CD14-positive monocyte (primary cell): ENCODE results near the gene SSBP2. TPM values are rescaled to one million over a fixed set of nuclear protein-coding genes. Genes with fewer than 3 reads are reported as not detected.

Experiments
- DNase-seq, 3 donors: peaks; one replicate each; pipeline ENCODE4 v3.0.0-alpha.2; 2011 to 2022
- H2AFZ ChIP-seq: 2 replicates; pipeline ENCODE4 v1.6.0; 2012; ENCODE audit warnings: mild to moderate bottlenecking, low read depth, low read length, inconsistent platforms; ENCODE audit not compliant: insufficient read depth, poor library complexity, severe bottlenecking
- H3K27ac ChIP-seq, 2 donors: 1 replicate in 1 of 2; 2 replicates in 1 of 2; pipeline ENCODE4 v1.5.1; 2012 to 2013; ENCODE audit warnings: low read length in 2 of 2, control low read depth in 1 of 2, inconsistent platforms in 1 of 2, low read depth in 1 of 2, mild to moderate bottlenecking in 1 of 2
- H3K27me3 ChIP-seq, 2 donors: one replicate each; pipeline versions ENCODE4 v1.6.0 to v1.6.1; 2011 to 2013; ENCODE audit warnings: low read length in 2 of 2; ENCODE audit not compliant: control insufficient read depth in 2 of 2, insufficient read depth in 2 of 2
- H3K36me3 ChIP-seq, 2 donors: replicated peaks in 1 of 2; 1 replicate in 1 of 2; 2 replicates in 1 of 2; pipeline versions ENCODE4 v1.5.1 to v1.6.1; 2012 to 2013; ENCODE audit warnings: low read length in 2 of 2, control low read depth in 1 of 2, inconsistent platforms in 1 of 2, mild to moderate bottlenecking in 1 of 2; ENCODE audit not compliant: insufficient read depth in 2 of 2, control insufficient read depth in 1 of 2
- H3K4me1 ChIP-seq, 2 donors: 1 replicate in 1 of 2; 2 replicates in 1 of 2; pipeline versions ENCODE4 v1.5.1 to v1.6.1; 2012 to 2013; ENCODE audit warnings: low read length in 2 of 2, control low read depth in 1 of 2, inconsistent platforms in 1 of 2, mild to moderate bottlenecking in 1 of 2, moderate library complexity in 1 of 2; ENCODE audit not compliant: insufficient read depth in 2 of 2, control insufficient read depth in 1 of 2
- H3K4me2 ChIP-seq: replicated peaks from 2 replicates; pipeline ENCODE3; 2012; ENCODE audit warnings: low read length, moderate library complexity, mild to moderate bottlenecking; ENCODE audit not compliant: poor library complexity, severe bottlenecking; ENCODE audit errors: extremely low read depth
- H3K4me3 ChIP-seq, 3 experiments: fragments of 200-600 bp in 1 of 3; sonication (generic) in 1 of 3; replicated peaks in 1 of 3; 1 replicate in 2 of 3; 2 replicates in 1 of 3; pipeline ENCODE4 v1.5.1; 2011 to 2013; ENCODE audit warnings: low read length in 3 of 3, mild to moderate bottlenecking in 3 of 3, control low read depth in 2 of 3, low read depth in 2 of 3, inconsistent platforms in 1 of 3, moderate library complexity in 1 of 3
- H3K79me2 ChIP-seq: 2 replicates; pipeline ENCODE4 v1.6.0; 2012; ENCODE audit warnings: mild to moderate bottlenecking, control low read depth, inconsistent platforms, low read length, moderate library complexity; ENCODE audit not compliant: insufficient read depth
- H3K9ac ChIP-seq: 2 replicates; pipeline ENCODE4 v1.6.0; 2017; ENCODE audit warnings: low read length, mild to moderate bottlenecking; ENCODE audit not compliant: insufficient read depth, poor library complexity, severe bottlenecking
- H3K9me3 ChIP-seq, 2 donors: replicated peaks in 1 of 2; 1 replicate in 1 of 2; 2 replicates in 1 of 2; pipeline versions ENCODE4 v1.5.1 to v1.6.1; 2012 to 2013; ENCODE audit warnings: low read length in 2 of 2, control low read depth in 1 of 2; ENCODE audit not compliant: control insufficient read depth in 1 of 2, insufficient read depth in 1 of 2
- H4K20me1 ChIP-seq: 2 replicates; pipeline ENCODE4 v1.6.0; 2012; ENCODE audit warnings: mild to moderate bottlenecking, low read length, control low read depth, moderate library complexity; ENCODE audit not compliant: insufficient read depth
- H3K27ac Mint-ChIP-seq, 7 donors: one replicate each; pipeline ENCODE4 v1.8.0; 2020; ENCODE audit warnings: mild to moderate bottlenecking in 7 of 7, mixed read lengths in 7 of 7, moderate library complexity in 6 of 7, inconsistent platforms in 2 of 7
- H3K27me3 Mint-ChIP-seq, 3 donors: one replicate each; pipeline ENCODE4 v1.8.0; 2021 to 2022; ENCODE audit warnings: low read depth in 3 of 3, mild to moderate bottlenecking in 3 of 3, mixed read lengths in 3 of 3, moderate library complexity in 3 of 3, inconsistent platforms in 1 of 3
- H3K36me3 Mint-ChIP-seq, 2 donors: one replicate each; pipeline ENCODE4 v1.8.0; 2020; ENCODE audit warnings: mixed read lengths in 2 of 2, inconsistent platforms in 1 of 2, mild to moderate bottlenecking in 1 of 2
- H3K4me1 Mint-ChIP-seq: one replicate; pipeline ENCODE4 v1.8.0; 2020; ENCODE audit warnings: mild to moderate bottlenecking, mixed read lengths
- H3K4me3 Mint-ChIP-seq, 2 donors: one replicate each; pipeline ENCODE4 v1.8.0; 2020; ENCODE audit warnings: mild to moderate bottlenecking in 2 of 2, mixed read lengths in 2 of 2, moderate library complexity in 1 of 2
- H3K9me3 Mint-ChIP-seq, 7 donors: one replicate each; pipeline ENCODE4 v1.8.0; 2020 to 2022; ENCODE audit warnings: mixed read lengths in 7 of 7, mild to moderate bottlenecking in 6 of 7, moderate library complexity in 6 of 7, inconsistent platforms in 2 of 7
- CTCF ChIP-seq: fragments of 200-600 bp; IDR thresholded peaks from one replicate; pipeline ENCODE4 v1.8.0; 2022; ENCODE audit warnings: antibody characterized with exemption, mild to moderate bottlenecking
- WGBS: methylation state at CpG from one replicate; pipeline ENCODE4 v1.1.5; 2013; ENCODE audit warnings: missing lambda C conversion rate; ENCODE audit not compliant: insufficient coverage; 5-methylcytosine and 5-hydroxymethylcytosine counted together
- intact Hi-C, 2 donors: fragments of 100-400 bp; cut with micrococcal nuclease; formaldehyde crosslinking; loops; one replicate each; pipeline versions ENCODE4 v1.15.0 to v1.15.1; 2023
- polyA plus RNA-seq, 3 donors: library from polyadenylated mRNA; depleted of rRNA in 1 of 3; unstranded in 2 of 3; stranded (reverse) in 1 of 3; fragments of 300-500 nt in 2 of 3; fragments of >200 nt in 1 of 3; fragmentation: Illumina TruSeq in 2 of 3; gene quantifications; 1 replicate in 2 of 3; 2 replicates in 1 of 3; pipeline ENCODE4 v1.2.3, GENCODE V29; 2012 to 2021

Gene SSBP2
- polyA plus RNA-seq, 3 donors: 29.1 to 55.2 (median 53.4) TPM

GRCh38 chr5:81729276-81729675 lies 21.6 kb downstream of the SSBP2 start:
- H3K36me3 ChIP-seq: no peaks in the 10 kb centered on the region
- H3K27ac ChIP-seq: no peak overlapping the region
- no peaks in the 10 kb centered on the region for H3K27me3 Mint-ChIP-seq
- no peak for TF ChIP-seq CTCF
- no peaks in the 10 kb centered on the region for H3K27me3 ChIP-seq
- H3K4me1 ChIP-seq: no peaks in the 10 kb centered on the region
- H3K36me3 Mint-ChIP-seq: peaks cover 0 to under 1% of the 10 kb centered on the region in 2 donors
- H3K27ac Mint-ChIP-seq: no peak overlapping the region
- H3K9ac ChIP-seq: no peak overlapping the region
- no peak overlapping the region for H3K4me3 Mint-ChIP-seq
- H2AFZ ChIP-seq: no peak overlapping the region
- H3K9me3 Mint-ChIP-seq: no peaks in the 10 kb centered on the region
- H4K20me1 ChIP-seq: peaks cover 43% of the 10 kb centered on the region
- intact Hi-C loops: no loop called here
- no peak overlapping the region for H3K4me3 ChIP-seq
- H3K4me2 ChIP-seq: no peak overlapping the region
- peaks cover 5% of the 10 kb centered on the region for H3K79me2 ChIP-seq
- no peak for DNase-seq
- no peaks in the 10 kb centered on the region for H3K9me3 ChIP-seq
- no CpG with 5 or more reads among the region's 1 CpG for WGBS
- H3K4me1 Mint-ChIP-seq: no peaks in the 10 kb centered on the region

GRCh38 chr5:81728301-81728700 lies 22.6 kb downstream of the SSBP2 start:
- TF ChIP-seq CTCF: no peak
- no CpG with 5 or more reads among the region's 3 CpGs for WGBS
- H3K27ac ChIP-seq: no peak overlapping the region
- H3K9ac ChIP-seq: no peak overlapping the region
- H3K9me3 ChIP-seq: no peaks in the 10 kb centered on the region
- no peaks in the 10 kb centered on the region for H3K36me3 ChIP-seq
- intact Hi-C loops: no loop called here
- H2AFZ ChIP-seq: no peak overlapping the region
- H3K4me2 ChIP-seq: no peak overlapping the region
- no peaks in the 10 kb centered on the region for H3K27me3 ChIP-seq
- H3K27ac Mint-ChIP-seq: no peak overlapping the region
- H3K27me3 Mint-ChIP-seq: no peaks in the 10 kb centered on the region
- peaks cover 5% of the 10 kb centered on the region for H3K79me2 ChIP-seq
- no peak overlapping the region for H3K4me3 Mint-ChIP-seq
- peaks cover 47% of the 10 kb centered on the region for H4K20me1 ChIP-seq
- peaks cover 3% of the 10 kb centered on the region for H3K4me1 Mint-ChIP-seq
- peak in 1 of 3 donors; percentile 1 for DNase-seq
- H3K4me3 ChIP-seq: no peak overlapping the region
- H3K36me3 Mint-ChIP-seq: no peaks in the 10 kb centered on the region
- H3K4me1 ChIP-seq: no peaks in the 10 kb centered on the region
- no peaks in the 10 kb centered on the region for H3K9me3 Mint-ChIP-seq
